Activated CD8-positive, alpha-beta memory T cell treated with anti-CD3 and anti-CD28 coated beads for 48 hours (primary cell): ENCODE data around the gene RAI14.

Experiments used
- DNase-seq, 3 experiments: peaks; one replicate each; pipeline ENCODE4 v3.0.0-alpha.2; 2020; ENCODE audit warnings: low read depth in 2 of 3, low spot score in 2 of 3

Gene RAI14

DNA sequence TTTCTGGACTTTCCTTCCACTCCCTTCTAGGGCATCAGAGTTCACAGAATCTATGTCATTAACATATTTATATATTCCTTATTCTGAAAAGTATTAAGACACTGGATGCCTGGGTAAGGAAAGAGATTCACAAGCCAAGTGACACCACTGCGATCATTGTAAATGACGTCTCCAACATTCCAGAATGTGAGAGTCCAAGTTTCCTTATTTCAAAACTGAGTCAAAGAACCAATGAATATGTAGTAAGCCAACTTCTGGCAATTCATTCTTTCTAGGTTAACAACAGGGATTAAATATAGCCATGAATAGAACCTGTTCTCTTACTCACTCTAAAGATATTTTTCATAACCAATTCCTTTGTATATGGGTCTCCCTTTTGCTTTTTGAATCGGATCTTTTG lies 18.1 kb downstream of the RAI14 start:
- DNase-seq: no peak

DNA sequence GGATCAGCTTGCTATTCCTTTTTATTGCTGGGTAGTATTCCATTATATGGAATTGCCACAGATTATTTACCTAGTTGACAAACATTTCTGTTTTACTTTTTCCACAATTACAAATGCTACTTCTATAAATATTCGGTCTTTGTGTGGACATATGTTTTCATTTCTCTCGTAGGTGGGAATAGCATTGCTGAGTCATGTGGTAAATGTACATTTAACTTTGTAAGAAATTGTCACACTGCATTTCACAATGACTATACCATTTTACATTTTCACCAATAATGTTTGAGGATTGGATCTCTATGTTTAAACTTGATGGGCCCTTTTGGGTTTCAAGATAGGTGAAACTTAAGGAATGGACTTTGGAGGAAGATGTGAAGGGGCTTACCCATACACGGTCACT lies 19.7 kb downstream of the RAI14 start:
- no peak for DNase-seq

DNA sequence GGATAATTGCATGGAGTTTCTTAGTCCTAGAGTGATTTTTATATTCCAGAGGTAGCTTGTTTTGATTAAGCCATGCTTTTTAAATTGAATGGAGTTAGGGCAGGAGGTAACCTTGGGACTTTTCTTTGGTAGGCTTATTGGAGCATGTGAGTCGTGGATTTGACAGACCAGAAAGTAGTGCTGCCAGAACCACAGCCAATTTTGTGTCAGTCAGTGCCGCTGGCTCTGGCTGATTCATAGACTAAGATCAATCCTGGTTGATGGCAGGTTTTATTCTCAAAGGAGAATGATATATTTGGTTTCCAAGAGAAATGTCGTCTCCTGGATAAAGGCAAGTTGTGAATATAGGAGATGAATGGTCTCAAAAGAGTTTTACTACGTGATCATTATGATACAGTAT lies 20.3 kb downstream of the RAI14 start:
- DNase-seq: no peak

DNA sequence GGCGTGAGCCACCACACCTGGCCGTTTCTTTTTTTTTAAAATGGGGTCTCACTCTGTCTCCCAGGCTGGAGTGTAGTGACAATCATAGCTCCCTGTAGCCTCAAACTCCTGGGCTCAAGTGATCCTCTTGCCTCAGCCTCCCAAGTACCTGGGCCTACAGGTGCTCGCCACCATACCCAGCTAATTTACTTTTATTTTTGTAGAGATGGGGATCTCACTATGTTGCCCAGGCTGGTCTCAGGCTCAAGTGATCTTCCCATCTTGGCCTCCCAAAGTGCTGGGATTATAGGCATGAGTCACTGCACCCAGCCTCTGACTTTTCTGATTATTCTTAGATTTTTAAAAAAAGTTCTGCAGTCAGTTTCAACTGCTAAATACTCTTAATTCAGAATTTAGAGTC lies 21.3 kb downstream of the RAI14 start:
- DNase-seq: no peak

DNA sequence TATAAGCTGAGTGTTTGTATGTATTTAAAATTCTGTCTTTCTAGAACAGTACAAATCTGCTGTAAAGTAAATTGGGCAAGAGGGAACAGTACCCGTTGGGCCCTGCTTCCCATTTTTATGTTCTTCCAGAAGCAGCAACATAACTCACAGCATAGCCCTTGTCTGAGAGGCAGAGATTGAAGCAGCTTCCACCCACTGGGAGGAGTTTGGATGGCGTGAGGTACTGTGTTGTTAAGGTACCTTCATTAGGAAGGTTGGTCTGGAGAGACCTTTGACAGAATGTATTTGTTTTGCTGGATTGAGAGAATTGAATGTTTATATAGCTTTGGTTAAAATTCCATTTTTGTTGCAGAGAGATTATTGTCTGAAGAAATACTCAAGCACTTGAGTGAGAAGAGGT lies 24.8 kb downstream of the RAI14 start:
- DNase-seq: no peak

DNA sequence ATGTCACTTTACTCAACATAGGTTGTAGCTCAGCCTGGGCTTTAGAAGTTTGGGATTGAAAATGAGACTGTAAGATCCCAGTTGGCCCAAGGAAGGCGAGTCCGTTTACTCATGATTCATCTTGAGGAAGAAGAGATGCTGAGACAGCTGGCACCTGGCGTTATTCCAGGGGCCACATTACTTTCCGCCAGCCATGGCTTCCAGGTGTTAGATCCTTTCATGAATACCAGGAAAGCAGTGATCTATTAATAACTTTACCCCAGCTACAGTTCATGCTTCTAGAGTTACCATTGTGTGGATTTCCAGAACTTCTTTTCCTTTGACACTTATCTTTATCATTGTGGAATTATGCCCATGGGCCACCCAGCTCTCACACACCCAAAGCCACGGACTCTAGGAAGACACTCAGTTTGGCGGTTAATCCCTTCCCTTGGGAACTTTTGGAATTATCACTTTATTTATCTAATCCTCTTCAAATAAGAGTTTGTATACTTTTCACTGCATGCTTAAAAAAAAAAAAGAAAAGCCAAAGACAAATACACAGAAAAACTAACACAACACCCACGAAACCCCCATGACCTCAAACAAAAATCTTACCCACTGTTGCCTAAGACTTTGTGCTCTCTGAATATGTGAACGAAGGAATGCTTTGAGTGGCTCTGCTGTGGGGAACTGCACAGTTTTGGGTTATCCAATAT lies 26.9 kb downstream of the RAI14 start:
- no peak for DNase-seq

DNA sequence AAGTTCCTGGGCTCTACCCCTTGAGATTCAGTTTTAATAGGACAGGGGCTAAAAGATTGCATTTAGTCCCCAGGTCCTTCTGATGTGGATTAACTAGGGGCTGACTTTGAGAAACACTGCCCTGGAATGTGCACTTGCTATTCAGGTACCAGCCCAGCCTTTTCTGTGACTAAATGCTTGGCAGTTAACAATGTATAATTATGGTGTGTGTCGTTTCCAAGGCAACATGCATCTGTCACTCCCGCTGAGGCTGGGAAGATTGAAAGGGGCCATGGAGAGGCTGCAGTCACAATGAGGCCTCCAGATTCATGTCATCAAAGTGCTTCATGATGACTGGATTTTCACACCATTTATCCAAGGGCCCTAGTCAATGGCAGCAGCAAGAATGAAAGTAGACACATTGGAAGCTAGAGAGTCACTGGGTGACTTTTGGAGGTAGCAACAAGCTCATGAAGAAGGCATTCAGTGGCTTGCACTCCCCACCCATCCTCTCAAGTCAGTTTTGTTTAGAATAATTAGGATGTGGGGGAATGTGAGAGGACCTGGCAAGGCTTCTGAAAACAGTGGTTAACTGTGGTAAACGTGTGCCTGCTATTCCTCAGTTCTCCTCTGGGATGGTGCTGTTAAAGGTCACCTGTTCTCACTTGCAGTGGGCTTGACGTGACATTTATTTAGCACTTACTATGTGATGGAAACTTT lies 28.3 kb downstream of the RAI14 start:
- DNase-seq: no peak

DNA sequence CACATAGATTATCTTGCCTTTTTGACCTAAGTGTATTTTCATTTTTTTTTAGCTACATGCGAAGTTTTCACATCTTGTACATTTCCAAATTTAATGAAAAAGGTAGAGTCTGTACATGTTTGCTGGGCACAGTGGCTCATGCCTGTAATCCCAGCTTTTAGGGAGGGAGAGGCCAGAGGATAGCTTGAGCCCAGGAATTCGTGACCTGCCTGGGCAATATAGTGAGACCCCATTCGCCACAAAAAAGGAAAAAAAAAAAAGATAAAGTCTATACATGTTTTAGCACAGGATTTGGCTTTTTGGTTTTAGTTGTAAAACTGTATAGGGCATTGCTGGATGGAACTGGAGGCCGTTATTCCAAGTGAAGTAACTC lies 28.8 kb downstream of the RAI14 start:
- DNase-seq: no peak

DNA sequence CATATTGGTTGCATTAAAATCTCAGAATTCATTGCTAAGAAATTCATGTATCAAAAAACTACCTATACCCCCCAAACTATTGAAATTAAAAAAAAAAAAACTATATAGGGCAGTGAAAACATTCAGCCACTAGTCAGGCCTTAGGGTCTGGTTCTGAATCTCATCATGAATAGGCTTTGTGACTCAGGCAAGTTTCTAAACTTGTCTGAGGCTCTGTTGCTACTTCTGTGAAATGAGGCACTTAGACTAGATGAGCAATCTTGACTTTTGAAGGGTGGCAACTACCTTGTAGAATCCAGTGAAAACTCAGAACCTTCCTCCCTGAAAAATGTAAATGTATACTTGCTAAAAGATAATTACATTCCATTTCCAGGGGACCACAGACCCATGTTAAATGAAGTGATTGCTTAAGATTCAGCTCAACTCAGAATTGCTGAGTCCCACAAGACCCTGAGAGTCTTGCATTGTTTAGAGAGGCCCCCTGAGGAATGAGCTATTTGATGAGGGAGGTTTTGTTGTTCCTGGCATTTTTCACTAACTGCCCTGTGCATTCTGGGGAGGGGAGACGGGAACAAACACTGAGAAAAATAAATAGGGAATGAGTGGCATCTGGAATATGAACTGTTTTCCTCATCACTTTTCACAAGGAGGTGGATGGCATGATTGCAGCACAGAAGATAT lies 29.5 kb downstream of the RAI14 start:
- no peak for DNase-seq

DNA sequence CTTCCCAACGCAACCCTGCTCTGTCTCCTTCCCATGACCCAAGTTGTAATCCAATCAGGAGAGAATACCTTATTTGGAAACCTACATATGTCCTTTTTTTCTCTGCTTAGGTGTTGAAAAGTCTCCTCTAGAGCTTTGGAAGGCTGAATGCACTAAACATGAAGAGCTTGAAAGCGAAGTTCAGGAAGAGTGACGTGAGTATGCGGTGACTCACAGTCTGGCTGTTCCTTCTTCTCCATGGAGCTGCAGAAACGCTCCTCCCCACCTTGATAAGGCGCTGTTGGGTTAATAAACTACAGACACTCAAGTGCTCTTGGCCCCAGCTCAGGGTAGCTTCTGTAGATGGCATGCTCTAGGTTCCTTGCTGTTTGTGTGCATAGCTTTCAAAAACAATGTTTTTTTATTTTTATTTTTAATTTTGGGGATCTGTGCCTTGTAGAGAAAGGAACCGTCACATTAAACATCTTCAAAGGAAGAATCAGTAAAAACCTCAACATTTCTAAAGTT lies 30.7 kb downstream of the RAI14 start:
- no peak for DNase-seq

DNA sequence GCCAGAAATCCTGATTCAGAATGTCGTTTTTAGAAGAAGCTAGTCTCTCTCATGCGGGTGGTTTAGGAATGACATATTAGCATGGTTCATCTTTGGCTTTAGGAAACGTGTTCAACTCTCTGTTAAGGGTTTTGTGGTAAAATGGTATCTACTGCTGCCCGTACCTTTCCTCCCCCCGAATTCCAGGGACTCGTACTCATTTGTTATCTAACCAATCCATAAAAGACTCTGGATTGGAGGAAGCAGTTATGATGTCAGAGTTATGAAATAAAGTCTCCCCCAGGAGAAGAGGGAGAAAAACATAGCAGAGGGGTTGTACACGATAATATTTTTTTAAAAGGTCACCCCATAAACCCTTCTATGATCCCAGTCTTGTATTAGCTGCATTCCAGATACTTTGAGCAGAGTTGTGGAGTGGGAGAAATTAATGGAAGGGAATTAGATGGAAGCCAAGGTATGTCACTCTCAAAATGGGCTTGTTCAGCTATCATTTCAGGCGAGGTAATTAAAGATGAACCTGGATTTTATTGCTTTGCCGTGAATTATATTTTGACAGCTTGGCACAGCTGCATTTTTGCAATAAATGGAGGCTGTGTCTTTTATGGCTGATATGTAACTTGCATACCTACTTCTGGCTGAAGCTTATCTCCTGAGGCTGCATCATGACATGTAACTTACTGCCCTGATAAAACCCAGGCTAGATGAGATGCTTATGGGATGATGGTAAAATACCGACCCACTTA lies 31.3 kb downstream of the RAI14 start:
- DNase-seq: no peak

DNA sequence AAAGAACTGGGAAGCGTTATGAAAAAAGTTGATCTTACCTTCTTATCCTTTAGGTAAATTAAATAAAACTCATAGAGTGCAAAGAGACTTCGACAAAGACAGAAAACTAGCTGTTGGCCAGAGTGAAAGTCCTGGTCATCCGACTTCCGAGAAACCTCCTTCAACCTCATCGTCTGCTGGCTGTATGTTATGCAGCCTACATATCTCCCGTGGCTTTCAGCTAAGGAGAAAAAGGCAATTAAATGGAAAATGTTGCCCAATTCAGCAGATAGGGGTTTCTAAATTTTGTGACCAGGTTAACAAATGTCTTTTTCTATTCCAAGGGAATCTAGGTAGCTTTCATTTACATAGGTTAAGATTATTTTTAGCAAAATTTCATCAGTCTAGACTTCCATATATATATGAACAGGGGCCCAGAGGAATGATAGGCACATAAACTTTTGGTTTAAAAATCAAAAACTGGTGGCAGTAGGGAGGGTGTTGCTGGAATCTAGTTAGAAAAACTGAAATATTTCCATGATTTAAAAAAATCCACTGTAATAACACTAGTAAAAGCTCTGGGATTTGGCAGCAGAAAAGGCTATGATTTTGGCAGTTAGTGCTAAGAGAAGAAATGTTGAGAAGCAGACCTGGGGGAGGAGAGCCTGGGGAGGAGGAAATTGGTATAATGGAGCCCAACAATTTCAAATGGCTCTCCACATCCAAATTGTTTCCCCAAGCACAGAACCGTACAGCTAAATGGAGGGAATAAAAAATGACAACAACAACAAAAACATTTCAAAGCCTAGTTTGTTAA lies 32.1 kb downstream of the RAI14 start:
- no peak for DNase-seq

DNA sequence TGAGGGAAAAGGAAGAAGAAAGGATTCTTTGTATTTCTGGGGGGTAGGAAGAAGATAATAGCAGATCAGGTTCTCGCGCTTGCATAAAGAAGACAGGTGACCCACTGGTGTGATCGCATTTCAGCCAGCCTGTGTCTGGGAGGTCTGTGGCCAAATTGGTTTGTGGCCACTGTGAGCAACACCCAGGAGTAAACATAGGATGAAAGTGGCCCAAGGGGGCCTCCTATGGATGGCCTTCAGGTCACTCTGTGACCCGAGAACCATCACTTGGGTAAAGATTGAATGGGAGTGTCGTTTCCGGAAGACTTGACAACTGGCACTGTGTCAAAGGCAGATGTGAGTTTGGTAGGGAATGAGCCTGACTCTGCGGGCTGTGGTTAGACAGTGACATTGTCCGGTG lies 34.2 kb downstream of the RAI14 start:
- DNase-seq: no peak

DNA sequence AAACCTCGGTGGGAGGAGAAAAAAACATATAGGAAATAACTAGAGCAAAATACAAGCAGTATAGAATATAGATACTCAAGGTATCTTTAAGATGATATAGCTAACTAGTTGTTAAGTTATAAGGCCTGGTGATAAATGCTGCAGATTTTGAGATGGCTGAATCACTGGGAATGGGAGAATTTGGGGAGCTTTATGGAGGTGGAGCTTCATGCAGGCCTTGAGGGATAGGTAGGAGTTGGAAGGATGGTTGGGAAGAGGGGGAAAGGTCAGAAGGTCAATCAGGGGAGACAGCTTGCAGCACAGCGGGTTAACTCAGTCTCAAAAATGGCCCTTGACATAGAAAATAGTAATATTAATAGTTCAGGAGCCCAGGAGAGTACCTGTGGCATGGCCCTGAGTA lies 34.8 kb downstream of the RAI14 start:
- DNase-seq: no peak

DNA sequence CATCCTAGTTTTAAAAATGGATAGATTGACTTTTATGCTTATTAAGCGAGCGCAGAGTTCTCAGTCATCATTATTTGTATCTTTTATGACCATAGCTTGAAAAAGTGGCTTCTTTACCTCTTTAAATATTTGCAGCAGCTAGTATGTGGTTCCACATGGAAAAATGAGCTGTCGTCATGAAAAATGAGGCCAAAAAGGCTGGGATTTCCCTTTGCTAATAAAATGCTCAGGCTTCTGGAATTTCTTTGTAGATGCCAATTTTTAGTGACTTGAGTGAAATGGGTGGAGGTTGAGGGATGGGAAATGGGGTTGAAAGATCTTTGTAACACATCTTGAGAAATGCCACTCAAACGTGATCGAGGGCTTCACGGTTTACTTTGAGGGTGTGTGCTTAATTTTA lies 35.2 kb downstream of the RAI14 start:
- no peak for DNase-seq

DNA sequence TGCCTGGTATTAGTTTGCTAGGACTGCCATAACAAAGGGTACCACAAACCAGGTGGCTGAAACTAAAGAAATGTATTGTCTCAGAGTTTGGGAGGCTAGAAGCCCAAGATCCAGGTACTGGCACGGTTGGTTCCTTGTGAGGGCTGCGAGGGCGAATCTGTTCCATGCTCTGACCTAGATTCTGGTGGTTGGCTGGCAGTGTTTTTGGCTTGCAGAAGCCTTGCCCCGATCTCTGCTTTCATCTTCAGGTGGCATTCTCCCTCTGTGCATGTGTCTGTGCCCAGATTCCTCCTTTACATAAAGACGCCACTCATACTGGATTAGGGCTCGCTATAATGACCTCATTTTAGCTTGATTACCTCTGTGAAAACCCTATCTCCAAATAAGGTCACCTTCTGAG lies 36.7 kb downstream of the RAI14 start:
- no peak for DNase-seq

DNA sequence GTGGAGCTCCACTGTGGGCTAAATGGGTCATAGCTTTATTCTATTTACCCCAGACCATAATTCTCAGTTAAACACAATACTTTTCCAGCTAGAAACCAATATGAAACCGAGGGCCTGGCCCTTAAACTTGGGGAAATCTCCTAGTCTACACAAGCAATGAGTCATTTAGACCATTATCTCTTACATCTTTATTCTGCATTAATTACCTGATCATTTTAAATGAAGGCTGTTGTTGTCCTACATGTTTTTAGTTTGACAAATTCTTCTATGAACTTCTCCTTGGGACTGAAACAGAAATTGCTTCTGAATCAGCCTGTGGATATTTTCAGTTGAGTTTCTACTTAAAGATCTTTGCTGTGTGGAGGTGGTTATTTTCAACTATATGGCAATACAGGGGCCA lies 37.9 kb downstream of the RAI14 start:
- DNase-seq: no peak

DNA sequence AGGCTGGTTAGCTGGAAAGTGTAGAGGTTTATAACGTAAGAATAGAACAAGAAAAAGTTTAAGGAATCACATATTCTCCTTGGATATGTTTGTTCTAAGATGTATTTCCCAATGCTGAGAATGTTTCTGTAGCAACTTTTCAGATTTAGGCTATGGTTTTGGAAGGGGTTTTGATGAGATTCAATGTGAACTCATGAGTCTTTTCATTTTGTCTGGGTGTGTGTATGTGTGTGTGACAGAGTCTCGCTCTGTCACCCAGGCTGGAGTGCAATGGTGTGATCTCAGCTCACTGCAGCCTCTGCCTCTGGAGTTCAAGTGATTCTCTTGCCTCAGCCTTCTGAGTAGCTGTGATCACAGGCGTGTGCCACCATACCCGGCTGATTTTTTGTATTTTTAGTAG lies 38.6 kb downstream of the RAI14 start:
- DNase-seq: no peak

DNA sequence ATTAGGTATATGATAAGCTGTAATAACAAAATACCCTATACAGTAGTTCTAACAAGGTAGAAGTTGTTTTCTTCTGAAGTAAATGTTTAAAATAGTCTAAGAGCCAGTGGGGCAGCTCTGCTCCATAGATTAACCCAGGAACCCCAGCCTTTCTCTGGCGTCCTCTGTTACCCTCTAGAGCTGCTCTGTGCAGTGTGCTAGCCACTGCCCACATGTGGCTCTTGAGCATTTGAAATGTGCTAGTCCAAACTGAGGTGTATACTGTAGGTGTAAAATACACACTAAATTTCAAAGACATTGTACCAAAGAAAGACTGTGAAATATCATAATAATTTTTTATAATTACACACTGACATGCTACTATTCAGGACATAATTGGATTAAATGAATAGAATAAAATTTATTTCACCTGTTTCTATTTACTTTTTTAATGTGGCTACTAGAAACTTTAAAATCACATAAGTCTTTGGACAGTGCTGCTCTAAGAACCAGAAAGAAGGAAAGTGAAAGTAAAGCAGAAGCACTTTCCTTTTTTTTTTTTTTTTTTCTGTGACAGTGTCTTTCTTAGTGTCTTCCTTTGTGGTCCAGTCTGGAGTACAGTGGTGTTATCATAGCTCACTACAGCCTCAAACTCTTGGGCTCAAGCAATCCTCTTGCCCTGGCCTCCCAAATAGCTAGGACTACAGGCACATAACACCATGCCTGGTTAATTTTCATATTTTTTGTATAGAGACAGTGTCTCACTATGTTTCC lies 39.3 kb downstream of the RAI14 start:
- no peak for DNase-seq
